K562 (cell line): ENCODE data around the gene FRMD7. TPM values are rescaled to one million over a fixed set of nuclear protein-coding genes. Genes with fewer than 3 reads are reported as not detected.
A peak's percentile ranks its signal among the peaks of the same experiment; 100 is the strongest.

Experiments used
- ATAC-seq: fragments of 200-7000 bp; cut with Tn5 transposase; 3 replicates; pipeline ENCODE4 v1.9.1; 2020; ENCODE audit warnings: moderate library complexity
- BruUV-seq: library from RNA; stranded (reverse); fragments of 400-500 nt; replicated peaks from 2 replicates; lab custom pipeline; 2021; lab: Mats Ljungman, UMichigan
- CTCF ChIA-PET: fragments of 300-600 bp; formaldehyde crosslinking; extraction: SDS; loops from one replicate; lab custom pipeline; 2021; ENCODE audit warnings: low intra/inter-chr PET ratio; lab: Yijun Ruan, JAX
- POLR2A ChIA-PET: fragments of 300-600, 350-650 bp; sonication (Branson Sonifier 250); formaldehyde crosslinking; extraction: SDS; loops from one replicate; lab custom pipeline; 2021; ENCODE audit warnings: antibody characterized with exemption, inconsistent platforms; lab: Yijun Ruan, JAX
- DNase-seq, 4 experiments: peaks; one replicate each; pipeline versions ENCODE4 v3.0.0 to v3.0.0-alpha.2; 2011 to 2018; ENCODE audit warnings: low spot score in 3 of 4, mixed read lengths in 3 of 4; ENCODE audit errors: extremely low read depth in 1 of 4
- FAIRE-seq: peaks from 2 replicates; lab custom pipeline; 2011; peaks lifted over from hg19 to GRCh38; lab: Jason Lieb, UNC
- H2AFZ ChIP-seq: 2 replicates; pipeline ENCODE4 v1.6.0; 2011; ENCODE audit warnings: low read depth, low read length, control low read depth, inconsistent platforms
- H3K27ac ChIP-seq: fragments of 200-600 bp; 3 replicates; pipeline ENCODE4 v1.8.0; 2011; ENCODE audit warnings: low read depth, mild to moderate bottlenecking, control low read depth, inconsistent platforms, low read length, moderate library complexity, mixed read lengths; ENCODE audit errors: extremely low read depth
- H3K27me3 ChIP-seq, 2 experiments: fragments of 300-600 bp in 1 of 2; 2 replicates in 1 of 2; 3 replicates in 1 of 2; pipeline versions ENCODE4 v1.6.0 to v1.8.0; 2011; ENCODE audit warnings: inconsistent platforms in 2 of 2, low read length in 2 of 2, mild to moderate bottlenecking in 1 of 2, mixed read lengths in 1 of 2, moderate library complexity in 1 of 2; ENCODE audit not compliant: control insufficient read depth in 2 of 2, insufficient read depth in 2 of 2
- H3K36me3 ChIP-seq: fragments of 300-600 bp; 3 replicates; pipeline ENCODE4 v1.8.0; 2011; ENCODE audit warnings: mild to moderate bottlenecking, low read length, inconsistent platforms; ENCODE audit not compliant: control insufficient read depth, insufficient read depth
- H3K4me1 ChIP-seq, 2 experiments: fragments of 200-600 bp in 1 of 2; replicated peaks in 1 of 2; 2 replicates in 1 of 2; 3 replicates in 1 of 2; pipeline versions ENCODE4 v1.5.1 to v1.8.0; 2011; ENCODE audit warnings: inconsistent platforms in 2 of 2, low read length in 2 of 2, mild to moderate bottlenecking in 1 of 2, mixed read lengths in 1 of 2, moderate library complexity in 1 of 2; ENCODE audit not compliant: control insufficient read depth in 2 of 2, insufficient read depth in 2 of 2
- H3K4me2 ChIP-seq: 2 replicates; pipeline ENCODE4 v1.6.1; 2011; ENCODE audit warnings: low read length, control low read depth, inconsistent platforms, mixed read lengths; ENCODE audit not compliant: insufficient read depth
- H3K4me3 ChIP-seq: fragments of 200-600 bp; sonication (generic), shearing (Covaris generic); 2 replicates; pipeline ENCODE4 v1.5.1; 2016; ENCODE audit warnings: control low read depth, inconsistent platforms
- H3K79me2 ChIP-seq: fragments of 200-600 bp; 3 replicates; pipeline ENCODE4 v1.8.0; 2011; ENCODE audit warnings: low read length, inconsistent platforms; ENCODE audit not compliant: control insufficient read depth, insufficient read depth
- H3K9ac ChIP-seq, 2 experiments: 2 replicates each; pipeline versions ENCODE4 v1.6.0 to v1.6.1; 2011; ENCODE audit warnings: low read depth in 2 of 2, low read length in 2 of 2, control low read depth in 1 of 2, inconsistent platforms in 1 of 2, mild to moderate bottlenecking in 1 of 2, mixed read lengths in 1 of 2; ENCODE audit not compliant: insufficient read depth in 1 of 2
- H3K9me1 ChIP-seq: one replicate; pipeline ENCODE4 v1.6.0; 2011; ENCODE audit warnings: inconsistent platforms, mild to moderate bottlenecking, low read length, moderate library complexity; ENCODE audit not compliant: control insufficient read depth, insufficient read depth
- H3K9me3 ChIP-seq: replicated peaks from 2 replicates; pipeline ENCODE4 v1.5.1; 2011; ENCODE audit warnings: low read depth, low read length, inconsistent platforms; ENCODE audit not compliant: control insufficient read depth, insufficient read depth
- H4K20me1 ChIP-seq: replicated peaks from 2 replicates; pipeline ENCODE4 v1.6.1; 2011; ENCODE audit warnings: low read length, inconsistent platforms, mixed read lengths; ENCODE audit not compliant: control insufficient read depth, insufficient read depth
- CBFA2T2 ChIP-seq: fragments of 450-650 bp; conservative IDR thresholded peaks from 2 replicates; pipeline ENCODE4 v1.6.1; 2017; ENCODE audit warnings: mild to moderate bottlenecking
- CCNT2 ChIP-seq: IDR thresholded peaks from 2 replicates; pipeline ENCODE4 v1.6.1; 2011; ENCODE audit warnings: borderline replicate concordance, low read depth, mild to moderate bottlenecking, moderate library complexity, mixed read lengths, low read length; ENCODE audit not compliant: insufficient read length; ENCODE audit errors: extremely low read depth
- HNRNPLL ChIP-seq: fragments of 200-400 bp; formaldehyde crosslinking; IDR thresholded peaks from 2 replicates; pipeline ENCODE4 v1.6.1; 2017; ENCODE audit warnings: low read length, low read depth, mild to moderate bottlenecking; ENCODE audit not compliant: poor library complexity, severe bottlenecking
- PTBP1 ChIP-seq: fragments of 200-400 bp; formaldehyde crosslinking; IDR thresholded peaks from 2 replicates; pipeline ENCODE4 v1.6.1; 2017; ENCODE audit warnings: low read depth, low read length
- RHOXF2B ChIP-seq: fragments of 250-450 bp; sonication (Bioruptor Pico); conservative IDR thresholded peaks from 2 replicates; pipeline ENCODE4 v1.5.1; 2021
- ZNF316 ChIP-seq: fragments of 450-650 bp; IDR thresholded peaks from 2 replicates; pipeline ENCODE4 v1.6.1; 2016
- ZNF384 ChIP-seq: IDR thresholded peaks from 2 replicates; pipeline ENCODE4 v1.6.1; 2012; ENCODE audit warnings: low read depth, low read length, improper control_type of control experiment
- ZNF431 ChIP-seq: sonication (generic); formaldehyde crosslinking; IDR thresholded peaks from 2 replicates; pipeline ENCODE4 v1.8.0; 2022; ENCODE audit warnings: mild to moderate bottlenecking, missing genetic modification reagents
- in situ Hi-C: fragments of 300-500 bp; cut with MboI; formaldehyde crosslinking; loops from 4 replicates; pipeline ENCODE4 v1.15.0; 2018; ENCODE audit warnings: inconsistent platforms, mixed read lengths
- intact Hi-C: fragments of 100-400 bp; cut with micrococcal nuclease; formaldehyde crosslinking; loops from 2 replicates; pipeline ENCODE4 v1.14.2; 2022
- polyA plus RNA-seq, 8 experiments: library from polyadenylated mRNA; depleted of rRNA in 4 of 8; stranded (reverse) in 5 of 8; unstranded in 3 of 8; fragments of >200 nt; fragmentation: Nextera tagmentation in 2 of 8; fragmentation: Illumina TruSeq in 1 of 8; extraction: Ambion mirVana in 2 of 8; extraction: Trizol in 1 of 8; gene quantifications; 2 replicates each; pipeline versions ENCODE4 v1.2.1 to v1.2.3, GENCODE V29; 2011 to 2014; ENCODE audit warnings: inconsistent platforms in 1 of 8, missing spikeins in 1 of 8
- total RNA-seq, 7 experiments: library from RNA; depleted of rRNA in 6 of 7; stranded (reverse); fragments of >200 nt in 6 of 7; fragmentation: Illumina TruSeq in 2 of 7; extraction: Trizol in 2 of 7; gene quantifications; 2 replicates each; pipeline versions ENCODE4 v1.2.1 to v1.2.3, GENCODE V29; 2011 to 2021; ENCODE audit warnings: low replicate concordance in 1 of 7
- TF ChIP-seq, protein P1 (sequence below): sonication (generic); formaldehyde crosslinking; IDR thresholded peaks from 2 replicates; pipeline ENCODE4 v1.5.0; 2020; ENCODE audit warnings: missing genetic modification reagents
- TF ChIP-seq, protein P2 (sequence below): IDR thresholded peaks from 2 replicates; pipeline ENCODE4 v1.6.1; 2011; ENCODE audit warnings: borderline replicate concordance, low read depth, mild to moderate bottlenecking, moderate library complexity, low read length; ENCODE audit not compliant: insufficient read depth, poor library complexity, severe bottlenecking
- TF ChIP-seq, protein P3 (sequence below): IDR thresholded peaks from 3 replicates; pipeline ENCODE4 v1.6.1; 2011; ENCODE audit warnings: borderline replicate concordance, mild to moderate bottlenecking; ENCODE audit not compliant: insufficient read length, insufficient read depth

FRMD7 gene
- total and polyA plus RNA-seq, 9 of the 15 experiments (the other 6 are each of a cell fraction or from before 2014, with no cell fraction given), result 0.06 to 0.09 TPM; not detected in 7

DNA sequence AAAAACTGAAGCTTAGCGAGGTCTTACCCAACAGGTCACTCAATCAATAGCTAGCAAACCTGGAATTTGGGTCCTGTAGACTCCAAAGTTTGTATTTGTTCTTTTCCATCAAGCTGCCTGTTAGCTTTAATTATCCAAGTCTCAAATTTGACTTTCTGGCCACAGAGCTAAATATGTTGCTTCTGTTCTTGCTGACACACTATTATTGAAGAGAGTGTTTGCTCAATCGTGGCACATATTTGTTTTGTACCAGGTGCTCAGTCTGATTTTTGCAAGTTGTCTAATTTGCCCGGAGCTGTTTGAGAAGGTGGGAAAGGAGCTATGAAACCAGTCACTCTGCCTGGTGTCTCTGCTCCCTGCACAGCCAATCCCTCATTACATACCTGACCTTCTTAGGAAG, 41.7 kb upstream of the FRMD7 start (continued):
- TF ChIP-seq, protein P1, sequence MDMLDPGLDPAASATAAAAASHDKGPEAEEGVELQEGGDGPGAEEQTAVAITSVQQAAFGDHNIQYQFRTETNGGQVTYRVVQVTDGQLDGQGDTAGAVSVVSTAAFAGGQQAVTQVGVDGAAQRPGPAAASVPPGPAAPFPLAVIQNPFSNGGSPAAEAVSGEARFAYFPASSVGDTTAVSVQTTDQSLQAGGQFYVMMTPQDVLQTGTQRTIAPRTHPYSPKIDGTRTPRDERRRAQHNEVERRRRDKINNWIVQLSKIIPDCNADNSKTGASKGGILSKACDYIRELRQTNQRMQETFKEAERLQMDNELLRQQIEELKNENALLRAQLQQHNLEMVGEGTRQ (CRISPR knock-in tag), result no peak
- no peak for TF ChIP-seq ZNF384
- TF ChIP-seq, all 486 proteins: peak for 0

DNA sequence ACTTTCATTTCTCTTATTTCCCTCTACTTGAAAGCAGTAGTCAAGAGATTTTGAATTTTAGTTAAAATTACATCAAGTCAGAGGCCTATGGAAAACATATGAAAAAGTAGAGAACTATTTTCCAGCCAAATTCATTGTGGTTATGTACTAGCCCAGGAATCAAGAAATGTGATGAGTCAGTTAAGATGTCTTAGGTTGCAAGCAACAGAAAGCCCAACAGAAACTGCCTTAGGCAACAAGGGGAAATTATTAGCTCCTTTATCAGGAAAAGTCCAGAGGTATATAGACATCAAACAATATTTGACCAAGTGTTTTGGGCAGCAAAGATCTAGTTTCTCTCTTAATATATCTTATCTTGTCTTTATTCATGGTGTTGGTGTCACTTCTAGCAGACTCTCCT, 37.8 kb upstream of the FRMD7 start:
- no peak overlapping the region for H3K27ac ChIP-seq
- intact Hi-C loops (no loop called here), in situ Hi-C loops (no loop called here)
- FAIRE-seq (no peak), DNase-seq (no peak), ATAC-seq (no peak)
- H3K27me3 ChIP-seq, result no peaks in the 10 kb centered on the region
- no peaks in the 10 kb centered on the region for H3K9me1 ChIP-seq
- no peaks in the 10 kb centered on the region for H4K20me1 ChIP-seq
- no peak for TF ChIP-seq PTBP1
- peak; percentile 27 for TF ChIP-seq ZNF316
- H3K4me3 ChIP-seq, result no peak overlapping the region
- H3K9me3 ChIP-seq, result 0 out of 2 replicates have a peak, but pooled peaks cover 3% of the 10 kb centered on the region
- no peak overlapping the region for H3K4me2 ChIP-seq
- no peaks in the 10 kb centered on the region for H3K36me3 ChIP-seq
- no peaks in the 10 kb centered on the region for H3K4me1 ChIP-seq
- H3K79me2 ChIP-seq, result no peaks in the 10 kb centered on the region
- POLR2A ChIA-PET, result no interaction called here
- BruUV-seq, result no TSS peak
- no peak overlapping the region for H2AFZ ChIP-seq
- CTCF ChIA-PET, result no interaction called here
- H3K9ac ChIP-seq, result no peak overlapping the region

DNA sequence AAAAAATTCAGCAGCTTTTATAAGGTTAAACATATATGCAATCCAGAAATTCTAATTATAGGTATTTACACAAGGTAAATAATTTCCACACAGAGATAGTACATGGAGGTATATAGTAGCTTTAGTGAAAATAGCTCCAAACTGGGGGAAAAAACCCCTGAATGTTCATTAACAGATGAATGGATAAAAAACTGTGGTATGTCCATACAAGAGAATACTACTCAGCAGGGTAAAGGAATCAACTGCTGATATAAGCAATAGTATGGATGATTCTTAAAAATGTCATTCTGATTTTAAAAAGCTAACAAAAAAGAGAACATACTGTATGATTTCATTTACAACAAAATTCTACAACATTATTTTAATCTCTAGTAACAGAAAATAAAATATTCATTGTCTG, 37.2 kb upstream of the FRMD7 start:
- BruUV-seq, result no TSS peak
- TF ChIP-seq CCNT2 (no peak), HNRNPLL (no peak), RHOXF2B (CRISPR knock-in tag) (no peak), ZNF431 (CRISPR knock-in tag) (no peak), CBFA2T2 (no peak)
- TF ChIP-seq, protein P2, sequence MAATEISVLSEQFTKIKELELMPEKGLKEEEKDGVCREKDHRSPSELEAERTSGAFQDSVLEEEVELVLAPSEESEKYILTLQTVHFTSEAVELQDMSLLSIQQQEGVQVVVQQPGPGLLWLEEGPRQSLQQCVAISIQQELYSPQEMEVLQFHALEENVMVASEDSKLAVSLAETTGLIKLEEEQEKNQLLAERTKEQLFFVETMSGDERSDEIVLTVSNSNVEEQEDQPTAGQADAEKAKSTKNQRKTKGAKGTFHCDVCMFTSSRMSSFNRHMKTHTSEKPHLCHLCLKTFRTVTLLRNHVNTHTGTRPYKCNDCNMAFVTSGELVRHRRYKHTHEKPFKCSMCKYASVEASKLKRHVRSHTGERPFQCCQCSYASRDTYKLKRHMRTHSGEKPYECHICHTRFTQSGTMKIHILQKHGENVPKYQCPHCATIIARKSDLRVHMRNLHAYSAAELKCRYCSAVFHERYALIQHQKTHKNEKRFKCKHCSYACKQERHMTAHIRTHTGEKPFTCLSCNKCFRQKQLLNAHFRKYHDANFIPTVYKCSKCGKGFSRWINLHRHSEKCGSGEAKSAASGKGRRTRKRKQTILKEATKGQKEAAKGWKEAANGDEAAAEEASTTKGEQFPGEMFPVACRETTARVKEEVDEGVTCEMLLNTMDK, result no peak
- TF ChIP-seq, protein P3, sequence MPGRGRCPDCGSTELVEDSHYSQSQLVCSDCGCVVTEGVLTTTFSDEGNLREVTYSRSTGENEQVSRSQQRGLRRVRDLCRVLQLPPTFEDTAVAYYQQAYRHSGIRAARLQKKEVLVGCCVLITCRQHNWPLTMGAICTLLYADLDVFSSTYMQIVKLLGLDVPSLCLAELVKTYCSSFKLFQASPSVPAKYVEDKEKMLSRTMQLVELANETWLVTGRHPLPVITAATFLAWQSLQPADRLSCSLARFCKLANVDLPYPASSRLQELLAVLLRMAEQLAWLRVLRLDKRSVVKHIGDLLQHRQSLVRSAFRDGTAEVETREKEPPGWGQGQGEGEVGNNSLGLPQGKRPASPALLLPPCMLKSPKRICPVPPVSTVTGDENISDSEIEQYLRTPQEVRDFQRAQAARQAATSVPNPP, result no peak

More for the DNA sequence above, 37.2 kb upstream of the FRMD7 start:
- H3K27me3 ChIP-seq, result no peaks in the 10 kb centered on the region
- 0 out of 2 replicates have a peak, but pooled peaks cover 3% of the 10 kb centered on the region for H3K9me3 ChIP-seq
- in situ Hi-C loops (no loop called here), intact Hi-C loops (no loop called here)
- POLR2A ChIA-PET, result no interaction called here
- H3K9ac ChIP-seq, result no peak overlapping the region
- no peak overlapping the region for H3K27ac ChIP-seq
- no peak overlapping the region for H3K4me3 ChIP-seq
- FAIRE-seq, result no peak
- no peak for DNase-seq
- no peak overlapping the region for H2AFZ ChIP-seq
- H3K79me2 ChIP-seq, result no peaks in the 10 kb centered on the region
- no peaks in the 10 kb centered on the region for H4K20me1 ChIP-seq
- H3K4me2 ChIP-seq, result no peak overlapping the region
- no peaks in the 10 kb centered on the region for H3K9me1 ChIP-seq
- no peaks in the 10 kb centered on the region for H3K36me3 ChIP-seq
- no peak for ATAC-seq
- CTCF ChIA-PET, result no interaction called here
- H3K4me1 ChIP-seq, result no peaks in the 10 kb centered on the region
